T-helper 2 cell treated with Interferon-gamma antibody and Interleukin-4, amounts not matched to agents 5 μg/mL and 100 μg/mL, for 36 hours (primary cell): Measurements from ENCODE around the gene GNB2.
"Not testable (repeated sequence)": the region's sequence is repeated elsewhere in the genome, so short reads cannot be mapped to it uniquely, and the experiment has no call there.

Source experiments
- DNase-seq: peaks from one replicate; pipeline ENCODE4 v3.0.0; 2021; ENCODE audit warnings: low spot score
- H3K27ac Mint-ChIP-seq: one replicate; pipeline ENCODE4 v1.8.0; 2021; ENCODE audit warnings: mild to moderate bottlenecking, mixed read lengths
- H3K27me3 Mint-ChIP-seq: one replicate; pipeline ENCODE4 v1.8.0; 2021; ENCODE audit warnings: low read depth, mixed read lengths
- H3K36me3 Mint-ChIP-seq: one replicate; pipeline ENCODE4 v1.8.0; 2021; ENCODE audit warnings: low read depth, mixed read lengths
- H3K4me1 Mint-ChIP-seq: one replicate; pipeline ENCODE4 v1.8.0; 2021; ENCODE audit warnings: low read depth, mixed read lengths
- H3K4me3 Mint-ChIP-seq: one replicate; pipeline ENCODE4 v1.8.0; 2022; ENCODE audit warnings: mild to moderate bottlenecking, moderate library complexity, mixed read lengths
- H3K9me3 Mint-ChIP-seq: one replicate; pipeline ENCODE4 v1.8.0; 2021; ENCODE audit warnings: mixed read lengths

The GNB2 gene

DNA sequence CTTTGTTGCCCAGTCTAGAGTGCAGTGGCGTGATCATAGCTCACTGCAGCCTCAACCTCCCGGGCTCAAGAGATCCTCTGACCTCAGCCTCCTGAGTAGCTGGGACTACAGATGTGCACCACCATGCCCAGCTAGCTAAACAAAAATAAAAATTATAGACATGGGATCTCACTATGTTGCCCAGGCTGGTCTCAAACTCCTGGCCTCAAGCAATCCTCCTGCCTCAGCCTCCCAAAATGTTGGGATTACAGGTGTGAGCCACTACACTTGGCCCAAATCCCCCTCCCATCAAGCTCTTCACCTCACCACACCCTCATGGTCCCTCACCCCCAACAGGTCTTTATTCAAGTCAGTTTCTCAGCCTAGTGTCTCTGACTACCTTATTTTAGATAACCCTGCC is 43.5 kb downstream of the GNB2 start:
- H3K9me3 Mint-ChIP-seq, H3K4me3 Mint-ChIP-seq, DNase-seq, H3K4me1 Mint-ChIP-seq, H3K27ac Mint-ChIP-seq, H3K36me3 Mint-ChIP-seq: not testable (repeated sequence)
- H3K27me3 Mint-ChIP-seq: peaks cover 39% of the 10 kb centered on the region

DNA sequence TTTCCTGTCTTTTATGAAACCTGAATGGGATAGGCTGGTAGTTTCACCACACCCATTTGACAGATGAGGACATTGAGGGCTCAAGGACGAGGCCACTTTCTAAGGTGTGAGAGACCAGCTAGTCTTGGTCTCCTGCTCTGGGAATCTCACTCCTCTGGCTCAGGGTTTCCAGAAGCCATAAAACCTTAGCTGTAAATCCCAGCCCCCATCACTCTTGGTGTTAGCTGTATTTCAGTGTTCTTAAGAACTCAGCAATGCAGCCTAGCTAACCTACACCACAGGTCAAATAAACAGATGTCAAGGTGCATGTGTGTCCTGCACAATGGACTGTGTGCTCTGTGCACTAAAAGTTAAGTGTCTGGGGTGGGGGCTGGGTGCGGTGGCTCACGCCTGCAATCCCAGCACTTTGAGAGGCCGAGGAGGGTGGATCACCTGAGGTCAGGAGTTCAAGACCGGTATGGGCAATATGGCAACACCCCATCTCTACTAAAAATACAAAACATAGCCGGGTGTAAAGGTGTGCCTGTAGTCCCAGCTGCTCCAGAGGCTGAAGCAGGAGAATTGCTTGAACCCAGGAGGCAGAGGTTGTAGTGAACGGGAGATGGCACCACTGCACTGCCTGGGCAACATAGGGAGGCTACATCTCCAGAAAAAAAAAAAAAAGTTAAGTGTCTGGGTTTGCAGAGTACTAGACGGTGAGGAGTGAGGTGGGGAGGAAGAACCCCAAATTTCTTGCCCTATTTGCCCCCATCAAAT is 46.2 kb downstream of the GNB2 start:
- peaks cover 1% of the 10 kb centered on the region for H3K4me1 Mint-ChIP-seq
- H3K27me3 Mint-ChIP-seq: peaks cover 53% of the 10 kb centered on the region
- no peak for DNase-seq
- no peaks in the 10 kb centered on the region for H3K36me3 Mint-ChIP-seq
- H3K27ac Mint-ChIP-seq: no peak overlapping the region
- peaks cover 5% of the 10 kb centered on the region for H3K9me3 Mint-ChIP-seq
- H3K4me3 Mint-ChIP-seq: no peak overlapping the region

DNA sequence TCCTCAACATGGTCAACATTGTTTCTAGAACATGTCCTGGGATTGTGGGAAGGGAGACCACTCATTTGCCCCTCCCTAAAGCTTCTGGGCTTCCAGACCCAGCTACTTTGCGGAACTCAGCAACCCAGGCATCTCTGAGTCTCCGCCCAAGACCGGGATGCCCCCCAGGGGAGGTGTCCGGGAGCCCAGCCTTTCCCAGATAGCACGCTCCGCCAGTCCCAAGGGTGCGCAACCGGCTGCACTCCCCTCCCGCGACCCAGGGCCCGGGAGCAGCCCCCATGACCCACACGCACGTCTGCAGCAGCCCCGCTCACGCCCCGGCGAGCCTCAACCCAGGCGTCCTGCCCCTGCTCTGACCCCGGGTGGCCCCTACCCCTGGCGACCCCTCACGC is 46.7 kb downstream of the GNB2 start, which contains the start of gene EPO:
EPO (plus strand) TSS at position 190 of the 392 bp plus-strand sequence. CDS start 513 bp downstream, outside the sequence.
- DNase-seq: no peak
- Mint-ChIP-seq H3K27ac (no peak within 1 kb of the TSS), H3K9me3 (peaks cover 5% of the 10 kb centered on the region), H3K4me1 (peaks cover 5% of the 10 kb centered on the region), H3K36me3 (no peaks in the 10 kb centered on the region), H3K4me3 (no peak within 1 kb of the TSS), H3K27me3 (peaks cover 55% of the 10 kb centered on the region)

DNA sequence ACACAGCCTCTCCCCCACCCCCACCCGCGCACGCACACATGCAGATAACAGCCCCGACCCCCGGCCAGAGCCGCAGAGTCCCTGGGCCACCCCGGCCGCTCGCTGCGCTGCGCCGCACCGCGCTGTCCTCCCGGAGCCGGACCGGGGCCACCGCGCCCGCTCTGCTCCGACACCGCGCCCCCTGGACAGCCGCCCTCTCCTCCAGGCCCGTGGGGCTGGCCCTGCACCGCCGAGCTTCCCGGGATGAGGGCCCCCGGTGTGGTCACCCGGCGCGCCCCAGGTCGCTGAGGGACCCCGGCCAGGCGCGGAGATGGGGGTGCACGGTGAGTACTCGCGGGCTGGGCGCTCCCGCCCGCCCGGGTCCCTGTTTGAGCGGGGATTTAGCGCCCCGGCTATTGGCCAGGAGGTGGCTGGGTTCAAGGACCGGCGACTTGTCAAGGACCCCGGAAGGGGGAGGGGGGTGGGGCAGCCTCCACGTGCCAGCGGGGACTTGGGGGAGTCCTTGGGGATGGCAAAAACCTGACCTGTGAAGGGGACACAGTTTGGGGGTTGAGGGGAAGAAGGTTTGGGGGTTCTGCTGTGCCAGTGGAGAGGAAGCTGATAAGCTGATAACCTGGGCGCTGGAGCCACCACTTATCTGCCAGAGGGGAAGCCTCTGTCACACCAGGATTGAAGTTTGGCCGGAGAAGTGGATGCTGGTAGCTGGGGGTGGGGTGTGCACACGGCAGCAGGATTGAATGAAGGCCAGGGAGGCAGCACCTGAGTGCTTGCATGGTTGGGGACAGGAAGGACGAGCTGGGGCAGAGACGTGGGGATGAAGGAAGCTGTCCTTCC is 47.3 kb downstream of the GNB2 start:
- no peaks in the 10 kb centered on the region for H3K36me3 Mint-ChIP-seq
- peaks cover 5% of the 10 kb centered on the region for H3K9me3 Mint-ChIP-seq
- DNase-seq: no peak
- H3K27ac Mint-ChIP-seq: no peak overlapping the region
- H3K4me3 Mint-ChIP-seq: no peak overlapping the region
- peaks cover 56% of the 10 kb centered on the region for H3K27me3 Mint-ChIP-seq
- H3K4me1 Mint-ChIP-seq: peaks cover 5% of the 10 kb centered on the region

DNA sequence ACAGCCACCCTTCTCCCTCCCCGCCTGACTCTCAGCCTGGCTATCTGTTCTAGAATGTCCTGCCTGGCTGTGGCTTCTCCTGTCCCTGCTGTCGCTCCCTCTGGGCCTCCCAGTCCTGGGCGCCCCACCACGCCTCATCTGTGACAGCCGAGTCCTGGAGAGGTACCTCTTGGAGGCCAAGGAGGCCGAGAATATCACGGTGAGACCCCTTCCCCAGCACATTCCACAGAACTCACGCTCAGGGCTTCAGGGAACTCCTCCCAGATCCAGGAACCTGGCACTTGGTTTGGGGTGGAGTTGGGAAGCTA is 47.9 kb downstream of the GNB2 start:
- no peak overlapping the region for H3K27ac Mint-ChIP-seq
- H3K36me3 Mint-ChIP-seq: no peaks in the 10 kb centered on the region
- no peak overlapping the region for H3K4me3 Mint-ChIP-seq
- peaks cover 5% of the 10 kb centered on the region for H3K9me3 Mint-ChIP-seq
- H3K4me1 Mint-ChIP-seq: peaks cover 5% of the 10 kb centered on the region
- DNase-seq: no peak
- peaks cover 56% of the 10 kb centered on the region for H3K27me3 Mint-ChIP-seq

DNA sequence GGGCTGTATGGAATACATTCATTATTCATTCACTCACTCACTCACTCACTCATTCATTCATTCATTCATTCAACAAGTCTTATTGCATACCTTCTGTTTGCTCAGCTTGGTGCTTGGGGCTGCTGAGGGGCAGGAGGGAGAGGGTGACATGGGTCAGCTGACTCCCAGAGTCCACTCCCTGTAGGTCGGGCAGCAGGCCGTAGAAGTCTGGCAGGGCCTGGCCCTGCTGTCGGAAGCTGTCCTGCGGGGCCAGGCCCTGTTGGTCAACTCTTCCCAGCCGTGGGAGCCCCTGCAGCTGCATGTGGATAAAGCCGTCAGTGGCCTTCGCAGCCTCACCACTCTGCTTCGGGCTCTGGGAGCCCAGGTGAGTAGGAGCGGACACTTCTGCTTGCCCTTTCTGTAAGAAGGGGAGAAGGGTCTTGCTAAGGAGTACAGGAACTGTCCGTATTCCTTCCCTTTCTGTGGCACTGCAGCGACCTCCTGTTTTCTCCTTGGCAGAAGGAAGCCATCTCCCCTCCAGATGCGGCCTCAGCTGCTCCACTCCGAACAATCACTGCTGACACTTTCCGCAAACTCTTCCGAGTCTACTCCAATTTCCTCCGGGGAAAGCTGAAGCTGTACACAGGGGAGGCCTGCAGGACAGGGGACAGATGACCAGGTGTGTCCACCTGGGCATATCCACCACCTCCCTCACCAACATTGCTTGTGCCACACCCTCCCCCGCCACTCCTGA is 49.1 kb downstream of the GNB2 start:
- Mint-ChIP-seq H3K4me3 (no peak overlapping the region), H3K9me3 (peaks cover 5% of the 10 kb centered on the region), H3K4me1 (peaks cover 3% of the 10 kb centered on the region), H3K36me3 (no peaks in the 10 kb centered on the region), H3K27me3 (peaks cover 60% of the 10 kb centered on the region), H3K27ac (no peak overlapping the region)
- DNase-seq: no peak

DNA sequence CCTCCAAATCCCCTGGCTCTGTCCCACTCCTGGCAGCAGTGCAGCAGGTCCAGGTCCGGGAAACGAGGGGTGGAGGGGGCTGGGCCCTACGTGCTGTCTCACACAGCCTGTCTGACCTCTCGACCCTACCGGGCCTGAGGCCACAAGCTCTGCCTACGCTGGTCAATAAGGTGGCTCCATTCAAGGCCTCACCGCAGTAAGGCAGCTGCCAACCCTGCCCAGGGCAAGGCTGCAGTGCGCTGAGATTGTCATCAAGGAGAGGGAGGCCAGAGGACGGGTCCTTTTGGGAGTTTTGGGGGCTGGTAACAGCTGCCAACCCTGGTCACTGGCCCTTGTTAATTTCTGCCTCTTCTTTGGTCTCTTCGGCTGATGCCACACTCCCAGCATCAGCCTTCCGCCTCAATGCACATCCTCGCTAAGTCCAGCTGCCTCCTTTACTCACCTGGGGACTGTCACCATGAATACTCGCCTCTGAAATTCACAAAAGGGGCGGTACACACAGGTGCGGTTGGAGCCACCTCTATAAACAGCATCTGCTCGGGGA is 50.3 kb downstream of the GNB2 start:
- Mint-ChIP-seq H3K9me3 (no peaks in the 10 kb centered on the region), H3K4me1 (peaks cover 3% of the 10 kb centered on the region), H3K36me3 (no peaks in the 10 kb centered on the region), H3K27me3 (peaks cover 51% of the 10 kb centered on the region), H3K4me3 (no peak overlapping the region), H3K27ac (no peak overlapping the region)
- DNase-seq: no peak

DNA sequence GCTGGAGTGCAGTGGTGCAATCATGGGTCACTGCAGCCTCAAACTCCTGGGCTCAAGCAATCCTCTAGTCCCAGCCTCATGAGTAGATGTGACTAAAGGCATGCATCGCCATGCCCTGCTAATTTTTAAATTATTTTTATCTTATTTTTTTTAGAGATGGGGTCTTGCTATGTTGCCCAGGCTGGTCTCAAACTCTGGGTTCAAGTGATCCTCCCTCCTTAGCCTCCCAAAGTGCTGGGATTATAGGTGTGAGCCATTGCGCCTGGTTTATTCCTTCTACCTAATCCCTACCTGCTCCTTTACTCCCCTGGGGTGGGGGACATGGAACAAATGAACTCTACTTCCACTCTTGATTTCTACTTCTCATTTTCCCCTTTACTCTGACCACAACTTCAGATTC is 50.8 kb downstream of the GNB2 start:
- H3K27ac Mint-ChIP-seq, H3K4me3 Mint-ChIP-seq, H3K36me3 Mint-ChIP-seq, DNase-seq, H3K4me1 Mint-ChIP-seq, H3K9me3 Mint-ChIP-seq: not testable (repeated sequence)
- peaks cover 46% of the 10 kb centered on the region for H3K27me3 Mint-ChIP-seq

DNA sequence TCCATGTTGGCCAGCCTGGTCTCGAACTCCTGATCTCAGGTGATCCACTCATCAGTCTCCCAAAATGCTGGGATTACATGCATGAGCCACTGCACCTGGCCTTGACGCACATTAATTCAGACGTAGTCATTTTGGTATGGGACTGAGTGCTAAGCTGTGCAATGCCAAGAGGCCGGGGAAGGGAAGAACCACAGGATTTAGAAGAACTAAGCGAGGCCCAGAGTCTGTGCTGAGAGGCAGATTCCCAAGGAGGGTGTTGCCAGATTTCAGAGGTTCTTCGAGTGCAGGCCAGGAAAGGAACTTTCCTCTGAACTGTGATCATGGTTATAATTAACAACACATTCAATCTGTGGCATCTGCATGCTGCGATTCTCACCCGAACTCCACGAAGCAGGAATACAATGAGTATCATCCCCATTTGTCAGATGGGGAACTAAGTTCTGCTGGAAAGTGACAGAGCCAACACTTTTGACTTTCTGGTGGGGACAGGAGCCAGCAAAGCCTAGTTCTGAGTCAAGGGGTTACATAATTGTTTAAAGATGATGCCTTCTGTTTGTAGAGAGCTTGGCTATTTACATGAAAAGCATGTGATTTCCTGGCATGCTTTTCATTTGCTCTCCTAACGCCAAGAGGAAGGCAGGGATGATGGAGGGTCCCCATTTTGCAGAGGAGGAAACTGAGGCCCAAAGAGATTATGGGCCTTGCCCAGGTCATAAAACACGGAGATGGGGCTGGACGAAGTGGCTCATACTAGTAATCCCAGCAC is 53.6 kb downstream of the GNB2 start:
- Mint-ChIP-seq H3K27me3 (peaks cover 25% of the 10 kb centered on the region), H3K4me3 (no peak overlapping the region), H3K27ac (no peak overlapping the region), H3K36me3 (no peaks in the 10 kb centered on the region), H3K9me3 (no peaks in the 10 kb centered on the region), H3K4me1 (peaks cover 3% of the 10 kb centered on the region)
- DNase-seq: no peak

DNA sequence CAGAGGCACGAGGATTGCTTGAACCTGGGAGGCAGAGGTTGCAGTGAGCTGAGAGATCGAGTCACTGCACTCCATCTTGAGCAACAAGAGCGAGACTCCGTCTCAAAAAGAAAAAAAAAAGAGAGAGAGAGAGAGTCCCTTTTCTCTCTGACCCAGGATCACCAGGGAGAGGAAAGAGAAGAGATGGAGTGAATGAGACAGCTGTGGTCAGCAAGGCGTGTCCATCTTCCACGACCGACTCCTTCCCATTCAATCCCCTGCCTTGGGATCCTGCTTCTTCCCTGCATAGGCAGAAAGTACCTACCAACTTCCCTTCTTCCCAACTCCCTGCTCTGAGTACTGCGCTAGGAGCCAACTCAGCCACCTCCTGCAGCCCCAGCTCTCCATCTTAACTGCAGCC is 54.7 kb downstream of the GNB2 start:
- Mint-ChIP-seq H3K27me3 (peaks cover 17% of the 10 kb centered on the region), H3K9me3 (no peaks in the 10 kb centered on the region), H3K4me3 (no peak overlapping the region), H3K27ac (no peak overlapping the region), H3K36me3 (no peaks in the 10 kb centered on the region), H3K4me1 (peaks cover 3% of the 10 kb centered on the region)
- DNase-seq: no peak
